ENCODE results near the gene MMP24. TPM values are rescaled to one million over a fixed set of nuclear protein-coding genes. Genes with fewer than 3 reads are reported as not detected.
"Not testable (repeated sequence)": the region's sequence is repeated elsewhere in the genome, so short reads cannot be mapped to it uniquely, and the experiment has no call there.

Gene MMP24
- total RNA-seq, 2 experiments from 2014 or later = not detected

DNA sequence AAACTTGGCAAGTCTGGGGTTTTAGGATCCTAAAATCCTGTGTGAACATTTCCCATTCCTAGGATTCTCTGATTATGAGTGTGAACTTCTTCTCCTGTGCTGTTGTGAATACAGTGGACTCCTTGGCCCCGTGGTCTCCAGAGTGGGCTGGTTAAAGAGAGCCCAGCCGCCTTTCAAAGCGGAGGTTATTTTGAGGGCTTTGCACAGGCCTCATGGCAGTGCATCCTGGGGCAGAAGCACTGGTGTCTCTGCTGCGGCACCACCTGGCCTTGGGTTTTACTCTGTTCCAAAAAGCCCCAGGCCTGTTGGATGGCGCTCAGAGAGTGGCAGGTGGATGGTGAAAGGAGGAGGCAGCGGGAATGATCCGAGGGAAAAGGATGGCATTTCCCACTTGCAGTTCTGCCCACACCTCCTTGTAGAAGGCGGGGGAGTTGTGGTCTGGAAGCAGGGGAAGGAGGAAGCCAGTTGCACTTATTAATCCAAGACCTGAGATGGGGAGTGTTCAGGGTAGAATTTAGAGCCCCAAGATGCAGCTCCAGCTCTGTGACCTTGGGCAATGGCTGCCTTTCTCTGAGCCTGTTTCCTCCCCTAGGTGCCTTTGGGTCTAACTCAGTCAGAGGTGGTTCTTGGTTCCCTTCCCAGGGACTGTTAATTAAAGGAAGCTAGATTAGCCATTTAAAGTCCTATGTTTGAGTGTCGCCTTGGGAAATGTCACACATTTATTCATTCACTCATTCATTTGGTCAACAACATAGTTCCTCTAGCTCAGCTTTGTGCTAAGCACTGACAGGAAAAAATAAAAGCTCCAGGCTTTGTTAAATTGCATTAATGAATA, 22.4 kb downstream of the MMP24 start:
- Mint-ChIP-seq H3K27me3 (no peaks in the 10 kb centered on the region), H3K4me3 (no peak overlapping the region), H3K36me3 (ENCODE audit: low read depth) (no peaks in the 10 kb centered on the region), H3K9me3 (no peaks in the 10 kb centered on the region), H3K27ac (no peak overlapping the region), H3K4me1 (ENCODE audit: low read depth) (peaks cover 19% of the 10 kb centered on the region)
- H3K4me3 ChIP-seq (ENCODE audit: low read length) = no peak overlapping the region
- no peaks in the 10 kb centered on the region for H3K9me3 ChIP-seq (ENCODE audit: control insufficient read depth in 1 of 2, insufficient read depth in 1 of 2, low read length in 2 of 2)
- peaks cover 30% of the 10 kb centered on the region for H3K4me1 ChIP-seq (ENCODE audit: insufficient read depth, low read length)
- ATAC-seq (ENCODE audit: poor library complexity) (no peak), DNase-seq (no peak)
- TF ChIP-seq, protein P1, sequence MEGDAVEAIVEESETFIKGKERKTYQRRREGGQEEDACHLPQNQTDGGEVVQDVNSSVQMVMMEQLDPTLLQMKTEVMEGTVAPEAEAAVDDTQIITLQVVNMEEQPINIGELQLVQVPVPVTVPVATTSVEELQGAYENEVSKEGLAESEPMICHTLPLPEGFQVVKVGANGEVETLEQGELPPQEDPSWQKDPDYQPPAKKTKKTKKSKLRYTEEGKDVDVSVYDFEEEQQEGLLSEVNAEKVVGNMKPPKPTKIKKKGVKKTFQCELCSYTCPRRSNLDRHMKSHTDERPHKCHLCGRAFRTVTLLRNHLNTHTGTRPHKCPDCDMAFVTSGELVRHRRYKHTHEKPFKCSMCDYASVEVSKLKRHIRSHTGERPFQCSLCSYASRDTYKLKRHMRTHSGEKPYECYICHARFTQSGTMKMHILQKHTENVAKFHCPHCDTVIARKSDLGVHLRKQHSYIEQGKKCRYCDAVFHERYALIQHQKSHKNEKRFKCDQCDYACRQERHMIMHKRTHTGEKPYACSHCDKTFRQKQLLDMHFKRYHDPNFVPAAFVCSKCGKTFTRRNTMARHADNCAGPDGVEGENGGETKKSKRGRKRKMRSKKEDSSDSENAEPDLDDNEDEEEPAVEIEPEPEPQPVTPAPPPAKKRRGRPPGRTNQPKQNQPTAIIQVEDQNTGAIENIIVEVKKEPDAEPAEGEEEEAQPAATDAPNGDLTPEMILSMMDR (IDR thresholded peaks at IDR 0.05) = no peak
- intact Hi-C loops (cut with DNase I, micrococcal nuclease) = no loop called here
- CTCF ChIA-PET = no interaction called here
- H3K27ac ChIP-seq (ENCODE audit: low read depth in 1 of 2, low read length in 2 of 2) = no peak overlapping the region
- H3K27me3 ChIP-seq (ENCODE audit: control insufficient read depth in 1 of 2, insufficient read depth in 2 of 2, low read length in 2 of 2) = no peaks in the 10 kb centered on the region
- POLR2A ChIA-PET = interaction anchor here (0.6 kb wide), 1 partner anchor 260 kb away, joined by 3 read pairs; no protein-coding TSS in a partner anchor
- H3K36me3 ChIP-seq (ENCODE audit: insufficient read depth, low read length) = peaks cover 2% of the 10 kb centered on the region

DNA sequence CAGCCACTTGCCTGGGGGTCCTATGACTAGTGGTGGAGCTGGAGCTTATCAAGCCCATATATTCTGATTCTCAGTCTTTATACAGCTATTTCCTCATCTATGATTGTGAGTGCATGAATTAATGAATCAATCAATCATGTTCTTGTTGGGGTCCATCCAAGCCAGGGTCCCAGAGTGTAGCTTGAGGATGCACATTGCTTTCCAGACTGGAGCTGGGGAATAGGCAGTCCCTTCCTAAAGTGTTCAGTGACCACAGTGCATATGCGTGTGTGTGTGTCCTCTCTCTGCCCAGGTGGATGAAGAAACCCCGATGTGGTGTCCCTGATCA, 25.1 kb downstream of the MMP24 start:
- H3K36me3 ChIP-seq (ENCODE audit: insufficient read depth, low read length) = peaks cover 5% of the 10 kb centered on the region
- peaks cover 15% of the 10 kb centered on the region for H3K36me3 Mint-ChIP-seq (ENCODE audit: low read depth)
- H3K27ac Mint-ChIP-seq = peak overlapping the region; percentile 81
- ChIA-PET POLR2A (no interaction called here), CTCF (interaction anchor here (0.7 kb wide), 1 partner anchor 48 kb away, joined by 4 read pairs; no protein-coding TSS in a partner anchor)
- intact Hi-C loops (cut with DNase I, micrococcal nuclease) = no loop called here
- no peak for DNase-seq
- no peak overlapping the region for H3K4me3 Mint-ChIP-seq
- H3K9me3 Mint-ChIP-seq = no peaks in the 10 kb centered on the region
- H3K27me3 Mint-ChIP-seq = no peaks in the 10 kb centered on the region
- no peaks in the 10 kb centered on the region for H3K9me3 ChIP-seq (ENCODE audit: control insufficient read depth in 1 of 2, insufficient read depth in 1 of 2, low read length in 2 of 2)
- TF ChIP-seq, protein P1 (IDR thresholded peaks at IDR 0.05) = no peak
- ATAC-seq (ENCODE audit: poor library complexity) = no peak
- H3K4me1 Mint-ChIP-seq (ENCODE audit: low read depth) = peaks cover 19% of the 10 kb centered on the region
- H3K27ac ChIP-seq (ENCODE audit: low read depth in 1 of 2, low read length in 2 of 2) = peak overlapping the region in 1 of 2 donors; percentile 70
- no peaks in the 10 kb centered on the region for H3K27me3 ChIP-seq (ENCODE audit: control insufficient read depth in 1 of 2, insufficient read depth in 2 of 2, low read length in 2 of 2)
- H3K4me3 ChIP-seq (ENCODE audit: low read length) = no peak overlapping the region
- H3K4me1 ChIP-seq (ENCODE audit: insufficient read depth, low read length) = peaks cover 36% of the 10 kb centered on the region

DNA sequence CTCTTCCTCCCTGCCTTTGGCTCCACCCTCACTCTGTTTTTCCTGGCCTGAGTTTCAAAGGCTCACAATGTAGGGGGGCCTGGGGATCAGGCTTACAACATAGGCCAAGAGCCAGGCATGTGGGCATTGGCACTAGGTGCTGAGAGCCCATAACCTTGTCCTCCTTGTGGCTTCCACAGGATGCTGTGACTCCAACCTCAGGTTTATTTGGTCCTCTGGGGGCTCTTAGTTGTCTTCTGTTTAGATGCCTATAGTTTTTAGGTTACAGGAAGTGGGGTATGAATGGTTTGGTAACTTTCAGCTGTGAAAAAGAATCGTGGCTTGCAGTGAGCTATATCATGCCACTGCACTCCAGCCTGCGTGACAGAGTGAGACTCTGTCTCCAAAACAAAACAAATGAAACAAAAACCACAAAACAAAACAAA, 25.6 kb downstream of the MMP24 start:
- H3K4me1 ChIP-seq (ENCODE audit: insufficient read depth, low read length) = peaks cover 36% of the 10 kb centered on the region
- peaks cover 5% of the 10 kb centered on the region for H3K36me3 ChIP-seq (ENCODE audit: insufficient read depth, low read length)
- intact Hi-C loops (cut with DNase I, micrococcal nuclease) = no loop called here
- no peaks in the 10 kb centered on the region for H3K27me3 ChIP-seq (ENCODE audit: control insufficient read depth in 1 of 2, insufficient read depth in 2 of 2, low read length in 2 of 2)
- Mint-ChIP-seq H3K36me3 (ENCODE audit: low read depth) (peaks cover 19% of the 10 kb centered on the region), H3K27ac (peak overlapping the region; percentile 81), H3K4me3 (no peak overlapping the region), H3K27me3 (no peaks in the 10 kb centered on the region), H3K9me3 (no peaks in the 10 kb centered on the region), H3K4me1 (ENCODE audit: low read depth) (peaks cover 19% of the 10 kb centered on the region)
- DNase-seq (peak in 4 of 14 experiments; percentile 34 to 78 (median 71)), ATAC-seq (ENCODE audit: poor library complexity) (peak; percentile 84)
- TF ChIP-seq, protein P1 (IDR thresholded peaks at IDR 0.05) = no peak
- H3K27ac ChIP-seq (ENCODE audit: low read depth in 1 of 2, low read length in 2 of 2) = peak overlapping the region in 1 of 2 donors; percentile 70
- ChIA-PET CTCF (no interaction called here), POLR2A (interaction anchor here (0.7 kb wide), 1 partner anchor 26 kb away, joined by 3 read pairs; the partner anchor contains the start of gene MMP24OS)
- no peaks in the 10 kb centered on the region for H3K9me3 ChIP-seq (ENCODE audit: control insufficient read depth in 1 of 2, insufficient read depth in 1 of 2, low read length in 2 of 2)
- no peak overlapping the region for H3K4me3 ChIP-seq (ENCODE audit: low read length)

DNA sequence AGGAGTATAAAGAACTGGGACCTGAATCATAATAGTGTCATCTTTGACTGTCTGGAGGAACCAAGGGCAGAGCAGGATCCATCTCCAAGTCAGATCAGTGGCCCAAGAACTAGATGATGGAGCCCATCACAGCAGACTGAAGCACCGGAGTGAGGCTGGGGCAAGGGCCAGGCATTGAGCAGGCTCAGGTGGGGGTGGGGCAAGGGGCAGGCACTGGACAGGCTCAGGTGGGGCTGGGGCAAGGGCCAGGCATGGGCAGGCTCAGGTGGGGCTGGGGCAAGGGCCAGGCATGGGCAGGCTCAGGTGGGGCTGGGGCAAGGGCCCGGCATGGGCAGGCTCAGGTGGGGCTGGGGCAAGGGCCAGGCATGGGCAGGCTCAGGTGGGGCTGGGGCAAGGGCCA, 26.1 kb downstream of the MMP24 start:
- CTCF ChIA-PET; intact Hi-C loops (cut with DNase I, micrococcal nuclease); H3K27me3 ChIP-seq (ENCODE audit: control insufficient read depth in 1 of 2, insufficient read depth in 2 of 2, low read length in 2 of 2); H3K9me3 ChIP-seq (ENCODE audit: control insufficient read depth in 1 of 2, insufficient read depth in 1 of 2, low read length in 2 of 2); H3K27me3 Mint-ChIP-seq; H3K36me3 ChIP-seq (ENCODE audit: insufficient read depth, low read length); H3K4me3 Mint-ChIP-seq; H3K4me3 ChIP-seq (ENCODE audit: low read length); H3K9me3 Mint-ChIP-seq; DNase-seq: not testable (repeated sequence)
- Histone ChIP-seq H3K4me1 (ENCODE audit: insufficient read depth, low read length) (peaks cover 36% of the 10 kb centered on the region), H3K27ac (ENCODE audit: low read depth in 1 of 2, low read length in 2 of 2) (peak overlapping the region in 1 of 2 donors; percentile 70)
- ATAC-seq (ENCODE audit: poor library complexity) = peak; percentile 16
- H3K27ac Mint-ChIP-seq = peak overlapping the region; percentile 81
- peaks cover 19% of the 10 kb centered on the region for H3K4me1 Mint-ChIP-seq (ENCODE audit: low read depth)
- POLR2A ChIA-PET = interaction anchor here (0.7 kb wide), 1 partner anchor 26 kb away, joined by 3 read pairs; the partner anchor contains the start of gene MMP24OS
- peaks cover 23% of the 10 kb centered on the region for H3K36me3 Mint-ChIP-seq (ENCODE audit: low read depth)

All from CD4-positive, alpha-beta T cell (primary cell).